Measurements from ENCODE around the gene SPTAN1. TPM values are rescaled to one million over a fixed set of nuclear protein-coding genes. Genes with fewer than 3 reads are reported as not detected.
"Not testable (repeated sequence)": the region's sequence is repeated elsewhere in the genome, so short reads cannot be mapped to it uniquely, and the experiment has no call there.

Gene SPTAN1
- total RNA-seq (100 to 1,000 TPM; 653 to 665 TPM), polyA plus RNA-seq (ENCODE audit: insufficient read depth, low read depth, low replicate concordance) (299 TPM)
- long read RNA-seq, donor 1, partial matches to known transcripts = 26 of 37 reads
- long read RNA-seq, donor 1, other reads (novel, unspliced or antisense) = 0 of 37 reads
- long read RNA-seq, donor 2, partial matches to known transcripts = 35 of 57 reads
- long read RNA-seq, donor 2, other reads (novel, unspliced or antisense) = 14 of 57 reads

GRCh38 chr9:128552153-128552743 is at the start of gene SPTAN1:
SPTAN1 (plus strand) TSS chr9:128552587; CDS start chr9:128566741, 14,154 bp downstream.
- Histone ChIP-seq H3K4me3 (peak within 1 kb of the TSS; percentile 96 to 99), H3K36me3 (ENCODE audit: low read depth, missing control alignments) (no peaks in the 10 kb centered on the region), H3K27ac (peak within 1 kb of the TSS; percentile 90 to 98), H3K9me3 (no peaks in the 10 kb centered on the region), H3K27me3 (no peaks in the 10 kb centered on the region), H3K4me1 (peaks cover 53% of the 10 kb centered on the region)
- peak; percentile 52 for TF ChIP-seq POLR2A (IDR thresholded peaks at IDR 0.05)
- peak in 1 of 3 experiments; percentile 2 for TF ChIP-seq CTCF (IDR thresholded peaks at IDR 0.05)
- intact Hi-C loops (cut with DNase I; ENCODE audit: low total_unique reads) = no loop called here
- DNase-seq = peak; percentile 91
- 0 to 1% methylated on average over 13 to 62 of the region's 81 CpGs for WGBS, 2 donors

GRCh38 chr9:128503415-128503825 is 49.0 kb upstream of the SPTAN1 start:
- H3K36me3 ChIP-seq (ENCODE audit: low read depth, missing control alignments); H3K27me3 ChIP-seq; DNase-seq; intact Hi-C loops (cut with DNase I; ENCODE audit: low total_unique reads); H3K9me3 ChIP-seq: not testable (repeated sequence)
- H3K4me3 ChIP-seq = peak overlapping the region in 1 of 2 donors; percentile 83
- peak overlapping the region in 1 of 2 donors; percentile 48 for H3K27ac ChIP-seq
- peaks cover 11% of the 10 kb centered on the region for H3K4me1 ChIP-seq
- 45 to 48% methylated on average over 14 of the region's 14 CpGs for WGBS, 2 donors

- intact Hi-C loops (cut with DNase I; ENCODE audit: low total_unique reads) = no loop called here
- H3K4me3 ChIP-seq = peak overlapping the region; percentile 83 to 84
- no peaks in the 10 kb centered on the region for H3K9me3 ChIP-seq
- TF ChIP-seq CTCF (IDR thresholded peaks at IDR 0.05) = no peak
- TF ChIP-seq POLR2A (IDR thresholded peaks at IDR 0.05) = no peak
- peak overlapping the region in 1 of 2 donors; percentile 48 for H3K27ac ChIP-seq
- H3K4me1 ChIP-seq = peaks cover 11% of the 10 kb centered on the region
- no peaks in the 10 kb centered on the region for H3K36me3 ChIP-seq (ENCODE audit: low read depth, missing control alignments)
- 13 to 14% methylated on average over 9 to 11 of the region's 11 CpGs for WGBS, 2 donors
- no peaks in the 10 kb centered on the region for H3K27me3 ChIP-seq
- DNase-seq = peak; percentile 49
These were observed 48.5 kb upstream of the SPTAN1 start for GRCh38 chr9:128503870-128504269.

- 1% methylated on average over 60 to 64 of the region's 64 CpGs for WGBS, 2 donors
- Histone ChIP-seq H3K27ac (peak within 1 kb of the TSS; percentile 69 to 82), H3K4me3 (peak within 1 kb of the TSS; percentile 83 to 84), H3K9me3 (no peaks in the 10 kb centered on the region), H3K27me3 (no peaks in the 10 kb centered on the region), H3K4me1 (peaks cover 11% of the 10 kb centered on the region), H3K36me3 (ENCODE audit: low read depth, missing control alignments) (no peaks in the 10 kb centered on the region)
- intact Hi-C loops (cut with DNase I; ENCODE audit: low total_unique reads) = no loop called here
- DNase-seq = peak; percentile 96
- TF ChIP-seq CTCF (IDR thresholded peaks at IDR 0.05) (no peak), POLR2A (IDR thresholded peaks at IDR 0.05) (no peak)
These were observed 47.6 kb upstream of the SPTAN1 start, which contains the start of gene GLE1 for GRCh38 chr9:128504485-128505413. GLE1 (plus strand) TSS chr9:128504719; CDS start chr9:128504806, 87 bp downstream.

GRCh38 chr9:128505414-128505765 is 47.0 kb upstream of the SPTAN1 start:
- no peaks in the 10 kb centered on the region for H3K9me3 ChIP-seq
- intact Hi-C loops (cut with DNase I; ENCODE audit: low total_unique reads) = no loop called here
- H3K27ac ChIP-seq = peak overlapping the region in 1 of 2 donors; percentile 69
- peak overlapping the region; percentile 83 to 84 for H3K4me3 ChIP-seq
- 20 to 21% methylated on average over 6 of the region's 6 CpGs for whole genome bisulfite sequencing, 2 donors
- peaks cover 11% of the 10 kb centered on the region for H3K4me1 ChIP-seq
- DNase-seq = no peak
- H3K27me3 ChIP-seq = no peaks in the 10 kb centered on the region
- no peaks in the 10 kb centered on the region for H3K36me3 ChIP-seq (ENCODE audit: low read depth, missing control alignments)
- TF ChIP-seq POLR2A (IDR thresholded peaks at IDR 0.05) (no peak), CTCF (IDR thresholded peaks at IDR 0.05) (no peak)

- H3K36me3 ChIP-seq (ENCODE audit: low read depth, missing control alignments); H3K4me3 ChIP-seq; intact Hi-C loops (cut with DNase I; ENCODE audit: low total_unique reads); DNase-seq; H3K27me3 ChIP-seq; H3K27ac ChIP-seq; H3K9me3 ChIP-seq: not testable (repeated sequence)
- WGBS, 2 donors = 59% methylated on average over 12 of the region's 12 CpGs
- peaks cover 11% of the 10 kb centered on the region for H3K4me1 ChIP-seq
These were observed 46.5 kb upstream of the SPTAN1 start for GRCh38 chr9:128505906-128506305.

Data from testis (tissue), 5 donors.